ENCODE data around the gene SYT10.
"Not testable (repeated sequence)": the region's sequence is repeated elsewhere in the genome, so short reads cannot be mapped to it uniquely, and the experiment has no call there.

Gene SYT10

DNA sequence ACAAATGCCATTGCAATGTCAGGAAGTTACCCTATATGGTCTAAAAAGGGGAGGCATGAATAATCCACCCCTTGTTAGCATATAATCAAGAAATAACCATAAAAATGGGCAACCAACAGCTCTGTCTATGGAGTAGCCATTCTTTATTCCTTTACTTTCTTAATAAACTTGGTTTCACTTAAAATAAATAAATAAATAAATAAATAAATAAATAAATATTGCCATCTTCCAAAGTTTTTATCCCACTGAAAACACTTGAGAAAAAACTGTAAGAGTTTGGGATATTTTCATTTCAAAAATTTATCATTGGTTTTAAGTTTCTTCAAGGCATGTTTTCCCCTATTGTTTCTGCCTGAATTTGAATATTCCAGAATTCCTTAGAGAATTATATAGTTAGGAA lies 89.8 kb downstream of the SYT10 start:
- TF ChIP-seq, protein P1, sequence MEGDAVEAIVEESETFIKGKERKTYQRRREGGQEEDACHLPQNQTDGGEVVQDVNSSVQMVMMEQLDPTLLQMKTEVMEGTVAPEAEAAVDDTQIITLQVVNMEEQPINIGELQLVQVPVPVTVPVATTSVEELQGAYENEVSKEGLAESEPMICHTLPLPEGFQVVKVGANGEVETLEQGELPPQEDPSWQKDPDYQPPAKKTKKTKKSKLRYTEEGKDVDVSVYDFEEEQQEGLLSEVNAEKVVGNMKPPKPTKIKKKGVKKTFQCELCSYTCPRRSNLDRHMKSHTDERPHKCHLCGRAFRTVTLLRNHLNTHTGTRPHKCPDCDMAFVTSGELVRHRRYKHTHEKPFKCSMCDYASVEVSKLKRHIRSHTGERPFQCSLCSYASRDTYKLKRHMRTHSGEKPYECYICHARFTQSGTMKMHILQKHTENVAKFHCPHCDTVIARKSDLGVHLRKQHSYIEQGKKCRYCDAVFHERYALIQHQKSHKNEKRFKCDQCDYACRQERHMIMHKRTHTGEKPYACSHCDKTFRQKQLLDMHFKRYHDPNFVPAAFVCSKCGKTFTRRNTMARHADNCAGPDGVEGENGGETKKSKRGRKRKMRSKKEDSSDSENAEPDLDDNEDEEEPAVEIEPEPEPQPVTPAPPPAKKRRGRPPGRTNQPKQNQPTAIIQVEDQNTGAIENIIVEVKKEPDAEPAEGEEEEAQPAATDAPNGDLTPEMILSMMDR (IDR thresholded peaks at IDR 0.05): no peak
- peaks cover 3% of the 10 kb centered on the region for H3K27me3 Mint-ChIP-seq (ENCODE audit: low read depth, poor library complexity)
- no peak for DNase-seq
- H3K9me3 Mint-ChIP-seq: peaks cover 4% of the 10 kb centered on the region
- H3K4me3 Mint-ChIP-seq: no peak overlapping the region
- H3K4me1 Mint-ChIP-seq: no peaks in the 10 kb centered on the region
- H3K27ac Mint-ChIP-seq: no peak overlapping the region
- H3K36me3 Mint-ChIP-seq (ENCODE audit: low read depth): no peaks in the 10 kb centered on the region

- H3K27ac Mint-ChIP-seq; H3K27me3 Mint-ChIP-seq (ENCODE audit: low read depth, poor library complexity); H3K4me1 Mint-ChIP-seq; H3K36me3 Mint-ChIP-seq (ENCODE audit: low read depth); DNase-seq; H3K4me3 Mint-ChIP-seq: not testable (repeated sequence)
- H3K9me3 Mint-ChIP-seq: peaks cover 10% of the 10 kb centered on the region
These were observed 107.6 kb downstream of the SYT10 start for GRCh38 chr12:33331961-33332398.

DNA sequence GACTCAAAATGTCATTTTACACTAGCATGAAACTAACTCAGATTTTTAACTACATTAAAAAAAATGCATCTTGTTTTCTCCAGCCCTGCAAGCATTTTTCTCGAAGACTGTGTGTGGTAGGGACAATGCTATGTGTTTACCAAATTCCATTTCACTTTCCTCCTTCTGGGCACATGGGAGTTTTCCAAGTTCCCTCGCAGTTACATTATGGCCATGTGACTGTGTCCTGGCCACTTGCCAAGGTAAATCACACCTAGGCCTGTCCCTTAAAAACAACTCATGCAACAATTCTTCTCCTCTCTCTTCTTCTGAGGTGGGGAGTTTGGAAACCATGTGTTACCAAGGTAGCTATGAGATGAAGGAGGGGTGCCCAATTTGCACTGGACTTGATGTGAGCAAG lies 108.7 kb downstream of the SYT10 start:
- H3K27me3 Mint-ChIP-seq (ENCODE audit: low read depth, poor library complexity): no peaks in the 10 kb centered on the region
- H3K4me1 Mint-ChIP-seq: peaks cover 8% of the 10 kb centered on the region
- no peaks in the 10 kb centered on the region for H3K36me3 Mint-ChIP-seq (ENCODE audit: low read depth)
- no peak for DNase-seq
- TF ChIP-seq, protein P1 (IDR thresholded peaks at IDR 0.05): no peak
- no peak overlapping the region for H3K4me3 Mint-ChIP-seq
- no peak overlapping the region for H3K27ac Mint-ChIP-seq
- H3K9me3 Mint-ChIP-seq: peaks cover 9% of the 10 kb centered on the region
